Body of pancreas (tissue), 4 donors: ENCODE results near the gene KIAA1549. TPM values are rescaled to one million over a fixed set of nuclear protein-coding genes. Genes with fewer than 3 reads are reported as not detected.

Source experiments
- ATAC-seq: fragments of 150-250 bp; one replicate; pipeline ENCODE4 v1.9.1; 2016
- DNase-seq, 4 donors: peaks; one replicate each; pipeline ENCODE4 v3.0.0-alpha.2; 2019
- H3K27ac ChIP-seq, 4 donors: fragments of 200-600 bp; sonication (generic); 1 replicate in 3 of 4; 2 replicates in 1 of 4; pipeline versions ENCODE4 v1.5.1 to v1.6.1; 2016 to 2019; ENCODE audit warnings: mild to moderate bottlenecking in 1 of 4, mixed read lengths in 1 of 4, moderate library complexity in 1 of 4
- H3K27me3 ChIP-seq, 2 donors: fragments of 200-600 bp; sonication (generic); one replicate each; pipeline ENCODE4 v1.6.0; 2016; ENCODE audit warnings: mild to moderate bottlenecking in 1 of 2
- H3K36me3 ChIP-seq, 2 donors: fragments of 200-600 bp; sonication (generic); replicated peaks in 1 of 2; 2 replicates each; pipeline ENCODE4 v1.5.1; 2016; ENCODE audit warnings: low read depth in 2 of 2; ENCODE audit not compliant: insufficient read depth in 1 of 2
- H3K4me1 ChIP-seq: fragments of 200-600 bp; sonication (generic); one replicate; pipeline ENCODE4 v1.6.0; 2016
- H3K4me3 ChIP-seq, 2 donors: fragments of 200-600 bp; sonication (generic); 1 replicate in 1 of 2; 2 replicates in 1 of 2; pipeline ENCODE4 v1.5.1; 2016 to 2019
- H3K9me3 ChIP-seq, 3 donors: fragments of 200-600 bp; sonication (generic); 1 replicate in 2 of 3; 2 replicates in 1 of 3; pipeline ENCODE4 v1.5.1; 2016
- POLR2A ChIP-seq, 3 donors: fragments of 450-650 bp; IDR thresholded peaks; one replicate each; pipeline ENCODE4 v1.6.1; 2016; ENCODE audit warnings: antibody characterized with exemption in 3 of 3, mild to moderate bottlenecking in 2 of 3
- WGBS, 2 donors: methylation state at CpG; one replicate each; pipeline ENCODE4 v1.1.5; 2017; 5-methylcytosine and 5-hydroxymethylcytosine counted together
- intact Hi-C: fragments of 100-400 bp; cut with DNase I; formaldehyde crosslinking; loops from one replicate; pipeline ENCODE4 v1.15.1; 2023
- total RNA-seq, 2 donors: library from RNA; depleted of rRNA; stranded (reverse); fragments of >200 nt; gene quantifications; one replicate each; pipeline ENCODE4 v1.1.0, GENCODE V29; 2016
- TF ChIP-seq, protein P1 (sequence below), 7 experiments: fragments of 450-650 bp in 4 of 7; fragments of 200-600 bp in 3 of 7; sonication (generic) in 3 of 7; IDR thresholded peaks; one replicate each; pipeline ENCODE4 v1.5.1; 2016 to 2019; ENCODE audit warnings: antibody characterized with exemption in 7 of 7

The KIAA1549 gene
- total RNA-seq, 2 donors from 2014 or later, result 5.3 to 6.0 TPM

DNA sequence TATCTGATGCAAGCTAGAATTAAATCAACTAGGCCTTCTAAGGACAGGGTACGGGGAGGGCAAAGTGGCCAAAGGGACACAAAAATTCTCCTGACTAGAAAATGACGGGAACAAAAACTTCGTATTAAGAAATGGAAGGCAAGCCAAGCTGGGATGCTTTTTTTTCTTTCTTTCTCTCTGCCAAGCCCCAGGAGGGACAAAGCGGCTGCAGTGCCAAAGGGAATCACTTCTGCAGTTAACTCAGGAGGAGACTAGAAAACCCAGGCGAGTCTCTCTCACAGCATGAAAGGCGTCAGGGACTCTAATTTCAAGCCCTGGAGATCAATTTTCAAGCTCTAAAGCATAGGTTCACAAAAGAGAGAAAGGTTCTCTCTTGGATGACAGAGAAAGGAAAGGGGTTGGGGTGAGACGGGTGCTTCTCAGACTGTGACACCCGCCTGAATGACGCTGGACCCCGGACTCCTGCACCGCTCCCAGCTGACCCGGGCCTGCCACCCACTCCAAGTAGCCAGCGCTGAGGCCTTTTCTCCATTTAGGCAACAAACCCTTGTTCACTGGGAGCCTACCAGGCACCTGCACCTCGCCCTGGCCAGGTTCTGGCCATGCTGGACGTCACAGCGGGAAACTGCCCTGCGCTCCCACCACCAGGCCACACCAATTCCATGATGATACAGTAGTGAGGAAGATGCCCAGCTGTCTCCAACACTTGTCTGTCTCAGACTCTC is 56.5 kb downstream of the KIAA1549 start:
- no peaks in the 10 kb centered on the region for H3K27me3 ChIP-seq
- intact Hi-C loops, result no loop called here
- WGBS, 2 donors, result 77 to 85% methylated on average over 12 to 17 of the region's 17 CpGs
- DNase-seq, result no peak
- TF ChIP-seq, protein P1, sequence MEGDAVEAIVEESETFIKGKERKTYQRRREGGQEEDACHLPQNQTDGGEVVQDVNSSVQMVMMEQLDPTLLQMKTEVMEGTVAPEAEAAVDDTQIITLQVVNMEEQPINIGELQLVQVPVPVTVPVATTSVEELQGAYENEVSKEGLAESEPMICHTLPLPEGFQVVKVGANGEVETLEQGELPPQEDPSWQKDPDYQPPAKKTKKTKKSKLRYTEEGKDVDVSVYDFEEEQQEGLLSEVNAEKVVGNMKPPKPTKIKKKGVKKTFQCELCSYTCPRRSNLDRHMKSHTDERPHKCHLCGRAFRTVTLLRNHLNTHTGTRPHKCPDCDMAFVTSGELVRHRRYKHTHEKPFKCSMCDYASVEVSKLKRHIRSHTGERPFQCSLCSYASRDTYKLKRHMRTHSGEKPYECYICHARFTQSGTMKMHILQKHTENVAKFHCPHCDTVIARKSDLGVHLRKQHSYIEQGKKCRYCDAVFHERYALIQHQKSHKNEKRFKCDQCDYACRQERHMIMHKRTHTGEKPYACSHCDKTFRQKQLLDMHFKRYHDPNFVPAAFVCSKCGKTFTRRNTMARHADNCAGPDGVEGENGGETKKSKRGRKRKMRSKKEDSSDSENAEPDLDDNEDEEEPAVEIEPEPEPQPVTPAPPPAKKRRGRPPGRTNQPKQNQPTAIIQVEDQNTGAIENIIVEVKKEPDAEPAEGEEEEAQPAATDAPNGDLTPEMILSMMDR (IDR thresholded peaks at IDR 0.05), result no peak
- TF ChIP-seq POLR2A (IDR thresholded peaks at IDR 0.05), result no peak
- no peak overlapping the region for H3K27ac ChIP-seq
- ATAC-seq, result no peak
- no peak overlapping the region for H3K4me3 ChIP-seq
- no peaks in the 10 kb centered on the region for H3K9me3 ChIP-seq
- no peaks in the 10 kb centered on the region for H3K4me1 ChIP-seq
- no peaks in the 10 kb centered on the region for H3K36me3 ChIP-seq

DNA sequence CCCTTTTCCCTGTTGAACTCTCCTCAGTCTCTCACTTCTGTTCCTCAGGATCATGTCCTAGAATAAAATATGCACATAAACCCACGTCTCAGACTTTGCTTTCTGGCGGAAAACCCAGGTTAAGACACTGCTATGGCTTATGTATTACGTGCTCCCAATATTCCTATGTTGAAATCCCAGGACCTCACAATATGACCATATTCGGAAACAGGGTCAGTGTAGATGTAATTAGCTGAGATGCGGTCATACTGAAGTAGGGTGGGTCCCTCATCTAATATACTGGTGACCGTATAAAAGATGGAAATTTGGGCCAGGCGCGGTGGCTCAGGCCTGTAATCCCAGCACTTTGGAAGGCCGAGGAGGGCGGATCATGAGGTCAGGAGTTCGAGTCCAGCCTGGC is 59.9 kb downstream of the KIAA1549 start:
- no peak for DNase-seq
- Histone ChIP-seq H3K36me3 (no peaks in the 10 kb centered on the region), H3K27ac (no peak overlapping the region), H3K27me3 (no peaks in the 10 kb centered on the region), H3K9me3 (no peaks in the 10 kb centered on the region), H3K4me1 (no peaks in the 10 kb centered on the region), H3K4me3 (no peak overlapping the region)
- 96 to 98% methylated on average over 11 of the region's 11 CpGs for WGBS, 2 donors
- intact Hi-C loops, result no loop called here
- TF ChIP-seq POLR2A (IDR thresholded peaks at IDR 0.05), result no peak
- TF ChIP-seq, protein P1 (IDR thresholded peaks at IDR 0.05), result no peak
- no peak for ATAC-seq

DNA sequence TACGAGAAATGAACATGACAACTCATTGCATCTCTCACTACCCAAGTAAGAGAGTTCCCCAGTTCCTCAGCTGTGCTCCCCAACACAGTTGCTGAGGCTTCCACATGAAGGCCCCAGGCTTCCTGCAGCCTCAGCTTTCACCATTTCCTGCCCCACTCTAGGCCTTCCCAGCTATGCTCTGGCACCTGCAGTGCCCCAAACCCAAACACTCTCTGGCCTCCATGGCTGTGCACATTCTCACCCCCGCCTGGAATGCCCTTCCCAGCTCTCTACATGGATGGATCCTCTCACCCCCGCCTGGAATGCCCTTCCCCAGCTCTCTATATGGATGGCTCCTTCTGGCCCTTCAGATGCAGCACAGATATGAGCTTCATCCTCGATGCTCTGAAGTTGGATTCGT is 61.3 kb downstream of the KIAA1549 start:
- intact Hi-C loops, result no loop called here
- ATAC-seq, result no peak
- H3K27me3 ChIP-seq, result no peaks in the 10 kb centered on the region
- no peaks in the 10 kb centered on the region for H3K9me3 ChIP-seq
- no peaks in the 10 kb centered on the region for H3K36me3 ChIP-seq
- H3K27ac ChIP-seq, result no peak overlapping the region
- no peak for TF ChIP-seq POLR2A (IDR thresholded peaks at IDR 0.05)
- TF ChIP-seq, protein P1 (IDR thresholded peaks at IDR 0.05), result no peak
- no peaks in the 10 kb centered on the region for H3K4me1 ChIP-seq
- H3K4me3 ChIP-seq, result no peak overlapping the region
- no peak for DNase-seq
- 76% methylated on average over 5 of the region's 5 CpGs for WGBS, 2 donors

DNA sequence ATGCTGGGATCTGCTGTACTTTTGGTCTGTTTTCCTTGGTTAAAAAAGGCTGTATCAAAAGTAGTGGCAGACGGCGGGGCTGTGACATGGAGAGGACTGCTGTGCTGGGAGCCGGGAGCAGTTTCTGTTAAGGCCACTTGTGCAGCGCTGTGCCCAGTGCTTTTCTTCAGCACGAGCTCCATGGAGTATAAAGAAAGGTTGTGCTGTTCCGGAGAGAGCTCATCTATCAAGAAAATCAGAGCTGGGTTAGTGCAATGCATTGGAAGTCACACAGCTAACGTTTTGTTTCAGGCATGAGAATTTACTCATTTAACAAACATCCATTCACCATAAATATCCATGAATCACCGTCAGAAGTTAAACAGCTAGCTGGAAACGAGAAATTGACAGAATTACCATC is 62.0 kb downstream of the KIAA1549 start:
- H3K4me3 ChIP-seq, result no peak overlapping the region
- intact Hi-C loops, result no loop called here
- H3K27ac ChIP-seq, result no peak overlapping the region
- ATAC-seq (no peak), DNase-seq (no peak)
- no peaks in the 10 kb centered on the region for H3K36me3 ChIP-seq
- 81 to 85% methylated on average over 9 of the region's 9 CpGs for WGBS, 2 donors
- no peaks in the 10 kb centered on the region for H3K4me1 ChIP-seq
- H3K27me3 ChIP-seq, result no peaks in the 10 kb centered on the region
- no peaks in the 10 kb centered on the region for H3K9me3 ChIP-seq
- TF ChIP-seq POLR2A (IDR thresholded peaks at IDR 0.05), result no peak
- TF ChIP-seq, protein P1 (IDR thresholded peaks at IDR 0.05), result no peak

DNA sequence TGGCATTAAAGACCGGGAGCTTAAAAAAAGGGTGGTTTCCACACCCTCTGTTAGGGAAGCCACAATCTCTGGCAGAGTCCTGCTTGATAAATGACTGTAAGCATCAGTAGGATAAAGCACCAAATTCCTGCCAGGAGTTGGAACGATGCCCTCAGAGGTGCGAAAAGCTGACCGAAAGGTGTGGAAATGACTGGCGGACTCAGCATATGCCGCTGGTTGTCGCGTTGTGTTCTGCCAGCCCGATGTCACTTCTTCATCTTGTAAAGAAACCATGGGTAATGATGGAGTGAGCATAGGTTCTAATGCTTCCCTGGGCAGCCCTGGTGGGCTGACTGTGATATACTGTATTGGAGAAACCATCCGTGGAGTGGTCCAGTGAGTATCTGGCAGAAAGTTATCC is 62.4 kb downstream of the KIAA1549 start:
- intact Hi-C loops, result no loop called here

More for the DNA sequence above, 62.4 kb downstream of the KIAA1549 start:
- 91 to 93% methylated on average over 10 of the region's 10 CpGs for WGBS, 2 donors
- Histone ChIP-seq H3K4me1 (no peaks in the 10 kb centered on the region), H3K27me3 (no peaks in the 10 kb centered on the region), H3K4me3 (no peak overlapping the region), H3K36me3 (no peaks in the 10 kb centered on the region), H3K27ac (no peak overlapping the region), H3K9me3 (no peaks in the 10 kb centered on the region)
- ATAC-seq, result no peak
- TF ChIP-seq POLR2A (IDR thresholded peaks at IDR 0.05), result no peak
- TF ChIP-seq, protein P1 (IDR thresholded peaks at IDR 0.05), result no peak
- no peak for DNase-seq
